NCI-H1436 treated with DMSO at 0.1 percent for 48 hours (cell line): ENCODE measurements around the gene TRPM5.

Experiments used
- DNase-seq: peaks from one replicate; lab custom pipeline; 2025; lab: John Stamatoyannopoulos, UW

Gene TRPM5

DNA sequence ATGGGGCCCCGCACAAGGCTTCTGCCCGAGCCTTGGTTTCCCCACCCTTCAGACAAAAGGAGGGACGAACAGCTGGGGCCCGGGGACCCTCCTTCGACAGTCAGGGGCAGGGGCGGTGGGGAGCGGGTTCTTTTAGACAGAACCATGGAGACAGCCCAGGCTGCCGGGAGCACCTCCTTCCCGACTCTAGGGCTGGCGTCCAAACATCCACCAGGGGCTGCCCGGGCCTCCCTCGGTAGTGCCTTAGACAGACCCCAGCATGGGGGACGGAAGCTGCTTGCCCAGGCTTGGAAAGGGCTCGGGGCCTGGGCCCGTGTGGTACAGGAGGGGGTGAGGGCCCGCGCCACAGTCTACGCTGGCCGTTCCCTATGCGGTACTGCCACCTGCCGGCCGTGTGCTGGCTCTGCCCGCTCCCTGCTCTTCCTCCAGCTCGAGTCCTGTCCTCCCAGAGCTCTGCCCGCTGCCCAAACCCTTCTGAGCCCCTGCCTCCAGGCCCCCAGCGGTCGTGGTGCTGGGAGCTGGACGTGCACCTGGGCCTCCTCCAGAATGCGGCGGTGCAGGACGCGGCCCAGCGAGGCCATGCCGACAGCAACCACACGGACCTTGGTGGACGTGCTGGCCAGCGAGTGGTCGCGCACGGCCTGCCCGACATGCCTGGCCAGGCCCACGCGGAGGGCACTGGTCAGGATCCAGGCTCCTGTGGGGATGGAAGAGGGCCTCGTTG, 23.6 kb downstream of the TRPM5 start:
- no peak for DNase-seq

DNA sequence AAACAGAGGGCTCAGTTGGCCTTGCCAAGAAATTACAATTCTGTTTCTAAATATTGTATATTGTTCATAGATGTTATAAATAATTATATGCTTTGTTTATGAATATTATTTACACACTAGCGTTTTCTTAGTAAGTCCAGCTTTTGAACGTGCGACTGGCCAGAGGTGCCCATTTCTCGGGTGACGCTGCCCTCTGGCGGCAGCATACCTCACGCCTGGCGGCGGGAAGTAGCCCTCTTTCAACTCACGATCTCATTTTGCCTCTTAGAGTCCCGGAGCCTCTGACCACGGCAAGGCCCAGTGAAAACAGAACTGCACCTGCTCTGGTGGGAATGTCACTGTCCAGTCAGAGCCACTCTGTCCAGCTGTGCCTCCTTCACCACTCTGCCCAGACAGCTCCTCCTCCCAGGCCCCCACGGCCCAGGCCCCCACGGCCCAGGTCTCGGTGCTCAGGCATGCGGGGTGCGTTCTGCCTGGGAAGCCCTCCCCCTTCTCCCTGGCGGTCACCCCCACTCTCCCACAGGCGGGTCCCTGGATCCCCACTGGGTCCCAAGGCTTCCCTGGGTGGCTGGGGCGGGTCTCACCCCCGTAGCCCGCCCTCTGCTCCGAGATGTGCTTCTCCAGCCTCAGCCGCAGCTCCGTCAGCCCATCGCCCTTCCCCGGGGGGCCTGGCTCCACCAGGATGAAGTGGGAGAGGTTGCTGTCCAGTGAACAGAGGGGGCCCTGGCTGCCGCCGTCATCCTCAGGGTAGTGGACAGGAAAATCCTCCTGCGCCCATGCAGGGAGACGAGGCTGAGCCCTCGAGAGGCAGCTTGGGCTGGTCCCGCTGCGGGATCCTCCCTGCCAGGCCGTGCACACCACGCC, 24.4 kb downstream of the TRPM5 start:
- DNase-seq = no peak

DNA sequence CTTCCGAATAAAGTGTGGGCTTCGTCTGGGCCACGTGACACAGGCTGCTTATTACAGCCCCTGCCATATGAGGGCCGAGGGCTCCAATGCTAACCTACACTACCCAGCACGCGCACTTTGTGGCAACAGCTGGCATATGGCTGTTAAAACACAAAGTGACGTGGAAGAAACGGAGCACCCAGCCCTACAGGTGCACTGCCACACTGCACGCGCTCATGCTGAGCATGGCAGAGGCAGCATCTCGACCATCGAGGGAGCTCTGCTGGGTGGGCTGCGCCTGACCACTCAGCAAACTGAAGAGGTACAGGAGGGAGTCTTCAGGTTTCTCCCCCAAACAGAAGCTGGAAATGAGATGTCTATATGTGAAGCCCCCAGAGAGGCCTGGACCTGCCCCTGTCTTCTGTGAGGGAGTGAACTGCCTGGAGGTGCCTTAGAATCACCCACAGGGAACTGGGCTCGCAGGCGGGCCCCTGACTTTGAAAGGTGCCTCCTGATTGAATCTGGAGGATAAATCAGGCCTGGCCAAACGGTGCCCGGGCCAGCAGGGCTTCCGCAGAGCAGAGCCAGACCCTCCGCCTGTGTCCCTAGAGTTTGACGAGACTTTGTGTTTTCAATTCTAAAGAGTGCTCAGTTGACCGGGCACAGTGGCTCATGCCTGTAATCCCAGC, 25.5 kb downstream of the TRPM5 start:
- no peak for DNase-seq

DNA sequence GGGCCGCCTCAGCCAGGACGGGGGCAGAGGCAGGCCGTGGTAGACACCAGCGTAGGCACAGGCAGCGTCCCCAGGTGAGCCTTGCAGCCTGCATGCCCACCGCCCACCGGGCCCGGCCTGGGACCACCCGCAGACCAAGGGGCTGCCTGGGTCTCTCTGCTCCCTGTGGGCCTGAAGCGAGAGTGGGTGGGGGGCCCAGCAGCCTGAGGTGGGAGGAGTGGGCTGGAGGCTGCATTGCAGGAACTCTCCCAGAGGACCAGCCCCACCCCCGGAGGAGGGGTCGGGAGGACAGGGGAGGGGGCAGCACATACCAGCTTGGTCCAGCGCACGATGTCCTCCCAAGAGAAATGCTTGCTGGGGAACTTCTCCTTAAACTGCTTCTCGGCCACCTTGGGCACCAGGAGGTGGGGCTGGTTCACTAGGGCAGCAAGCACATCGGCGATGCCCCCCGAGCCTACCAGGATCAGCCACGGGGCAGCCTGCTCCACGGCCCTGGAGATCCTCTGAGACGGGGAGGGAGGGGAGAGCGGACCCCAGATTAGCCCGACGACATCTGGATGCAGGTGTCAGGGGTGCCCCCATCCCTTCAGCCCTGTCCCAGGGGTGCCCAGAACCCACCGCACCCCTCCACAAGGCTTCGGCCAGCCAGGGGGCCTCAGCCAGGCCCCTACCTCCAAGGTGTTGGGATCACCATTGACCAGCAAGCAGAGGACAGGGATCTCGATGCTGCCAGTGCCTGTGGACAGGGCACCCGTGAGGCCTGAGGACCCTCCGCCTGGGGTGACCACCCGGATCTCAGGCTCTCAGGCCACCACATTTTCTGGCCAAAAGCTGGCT, 26.2 kb downstream of the TRPM5 start:
- DNase-seq = no peak

DNA sequence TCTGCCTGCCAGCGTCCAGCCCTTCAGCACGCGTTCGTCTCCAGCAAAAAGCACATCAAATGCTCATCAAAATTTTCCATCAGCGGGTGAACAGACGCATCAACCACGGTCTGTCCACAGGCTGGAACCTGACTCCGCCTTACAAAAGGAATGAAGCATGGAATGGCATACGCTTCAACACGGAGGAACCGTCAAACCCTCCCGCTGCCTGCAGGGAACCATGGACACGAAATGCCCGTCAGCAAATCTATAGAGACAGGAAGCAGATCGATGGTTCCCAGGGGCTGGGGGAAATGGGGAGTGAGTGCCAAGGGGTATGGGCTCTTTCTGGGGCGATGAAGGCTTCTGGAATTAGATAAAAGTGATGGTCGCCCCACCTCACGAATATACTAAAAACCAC, 27.5 kb downstream of the TRPM5 start:
- no peak for DNase-seq

DNA sequence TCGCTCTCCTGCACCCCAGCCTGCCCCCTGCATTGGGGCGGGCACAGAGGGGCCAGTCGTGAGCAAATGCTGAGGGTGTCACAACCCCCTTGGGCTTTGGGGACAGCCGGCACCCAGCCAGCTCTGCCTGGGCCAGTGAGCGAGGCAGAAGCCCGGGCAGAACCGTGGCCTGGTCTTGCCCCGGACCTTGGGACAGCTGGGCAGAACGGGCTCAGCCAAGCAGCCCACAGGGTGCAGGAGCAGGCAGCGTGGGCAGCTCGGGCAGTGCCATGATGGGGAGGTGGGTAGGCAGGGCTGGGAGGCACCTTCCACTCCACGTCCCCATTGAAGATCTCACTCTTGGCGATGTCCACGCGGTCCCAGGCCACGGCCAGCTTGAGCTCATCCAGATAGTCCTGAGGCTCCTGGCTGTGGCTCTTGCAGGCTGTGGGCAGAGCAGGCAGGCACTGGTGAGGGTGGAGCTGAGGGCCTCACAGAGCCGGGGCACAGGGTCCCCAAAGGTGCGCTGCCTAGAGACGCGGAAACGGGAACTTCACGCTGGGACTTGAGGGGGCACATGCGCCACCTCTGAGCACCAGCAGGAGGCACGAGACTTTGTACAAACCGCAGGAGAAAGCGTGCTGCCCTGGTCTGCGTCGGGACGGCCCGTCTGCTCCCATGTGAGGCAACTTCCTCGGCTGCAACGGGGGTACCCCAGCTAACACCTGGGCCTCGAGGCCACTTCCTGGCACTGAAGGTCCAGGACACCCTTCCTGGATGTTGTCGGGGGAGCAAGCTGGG, 28.5 kb downstream of the TRPM5 start:
- DNase-seq = no peak

DNA sequence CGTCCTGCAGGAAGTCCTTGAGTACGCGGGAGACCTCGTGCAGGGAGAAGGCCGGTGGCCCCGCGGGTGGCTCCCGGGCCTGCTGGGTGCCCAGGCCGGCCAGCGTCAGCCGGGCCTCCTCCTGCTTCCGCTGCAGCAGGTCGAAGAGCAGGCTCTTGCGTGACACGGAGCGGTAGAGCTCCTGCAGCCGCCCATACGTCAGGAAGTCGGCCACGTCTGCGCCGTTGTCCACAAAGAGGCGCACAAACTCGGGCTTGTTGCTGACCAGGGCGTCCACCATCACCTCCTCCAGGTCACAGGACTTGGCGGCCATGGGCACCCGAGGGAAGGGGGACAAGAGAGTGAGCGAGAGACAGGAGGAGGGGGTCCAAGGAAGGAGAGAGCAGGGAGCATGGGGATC, 29.1 kb downstream of the TRPM5 start:
- DNase-seq = no peak

DNA sequence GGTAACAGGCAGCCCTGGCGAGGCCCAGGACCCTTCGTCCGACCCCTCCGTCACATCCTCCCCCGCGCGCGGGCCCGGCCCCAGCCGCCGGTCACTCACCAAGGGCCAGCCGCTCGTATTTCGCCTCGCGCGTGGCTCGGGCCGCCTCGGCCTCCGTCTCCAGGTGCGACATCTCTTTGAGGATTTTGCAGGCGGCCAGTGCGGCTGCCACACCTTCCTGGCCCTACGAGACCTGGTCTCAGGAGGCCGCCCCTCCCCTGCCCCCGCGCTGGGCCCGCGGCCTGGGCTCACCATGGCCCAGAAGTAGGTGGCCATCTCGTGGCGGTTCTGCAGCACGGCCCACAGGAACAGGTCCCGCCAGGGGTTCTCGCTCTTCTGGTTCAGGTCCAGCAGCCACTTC, 29.7 kb downstream of the TRPM5 start:
- DNase-seq = no peak

DNA sequence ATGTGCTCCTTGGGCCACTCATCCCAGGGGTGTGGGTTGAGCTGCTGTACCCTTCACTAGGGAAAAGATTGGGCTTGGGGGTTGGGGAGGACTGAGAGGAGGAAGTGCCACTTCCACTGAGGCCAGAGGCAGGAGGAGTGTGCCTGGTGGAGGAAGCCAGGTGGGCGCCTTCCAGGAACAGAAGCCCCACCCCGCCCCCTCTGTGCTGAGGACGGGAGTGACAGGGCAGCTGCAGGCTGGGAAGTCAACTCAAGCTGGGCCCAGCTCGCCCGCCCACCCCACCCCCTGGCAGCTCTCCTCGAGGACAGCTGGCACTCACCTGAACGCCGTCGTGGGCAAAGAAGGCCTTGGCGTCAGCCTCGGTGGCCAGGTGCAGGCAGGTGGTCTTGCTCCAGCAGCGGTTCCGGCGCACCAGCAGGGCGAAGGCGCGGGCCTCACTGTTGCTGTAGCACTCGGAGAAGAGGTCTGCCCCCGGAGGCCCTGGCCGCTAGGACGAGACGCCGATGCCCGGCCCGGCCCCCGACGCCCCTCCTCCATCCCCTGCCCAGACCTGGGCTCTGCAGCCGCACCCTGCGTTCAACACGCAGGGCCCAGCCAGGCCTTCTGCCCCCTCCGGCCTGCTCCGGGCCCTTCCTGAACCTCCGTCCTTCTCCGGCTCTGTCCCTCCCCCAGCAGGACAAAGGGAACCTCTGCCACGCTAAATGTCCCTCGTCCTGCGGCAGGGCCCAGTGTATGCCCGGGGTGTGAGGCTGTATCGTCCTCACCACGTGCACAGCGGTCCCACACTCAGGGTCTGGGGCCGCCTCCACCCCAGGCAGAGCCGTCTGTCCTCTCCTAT, 30.4 kb downstream of the TRPM5 start:
- no peak for DNase-seq

DNA sequence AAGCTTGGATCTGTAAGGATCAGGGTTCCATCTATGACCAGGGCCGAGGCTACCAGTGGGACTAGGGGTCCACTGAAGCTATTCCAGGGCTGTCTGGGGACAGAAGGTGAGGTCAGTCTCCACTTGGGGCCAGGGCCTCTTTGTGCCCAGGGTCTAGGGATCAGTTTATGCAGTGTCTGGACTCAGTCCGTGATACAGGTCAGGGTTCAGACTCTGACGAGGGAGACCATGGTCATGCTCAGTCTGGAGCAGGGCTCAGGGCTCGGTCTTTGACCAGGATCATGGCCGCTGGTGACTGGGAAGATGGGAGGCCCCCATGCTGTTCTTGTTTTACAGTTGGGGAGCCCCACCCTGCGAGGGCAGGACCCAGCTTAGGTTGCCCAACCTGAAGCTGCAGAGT, 32.0 kb downstream of the TRPM5 start:
- no peak for DNase-seq

DNA sequence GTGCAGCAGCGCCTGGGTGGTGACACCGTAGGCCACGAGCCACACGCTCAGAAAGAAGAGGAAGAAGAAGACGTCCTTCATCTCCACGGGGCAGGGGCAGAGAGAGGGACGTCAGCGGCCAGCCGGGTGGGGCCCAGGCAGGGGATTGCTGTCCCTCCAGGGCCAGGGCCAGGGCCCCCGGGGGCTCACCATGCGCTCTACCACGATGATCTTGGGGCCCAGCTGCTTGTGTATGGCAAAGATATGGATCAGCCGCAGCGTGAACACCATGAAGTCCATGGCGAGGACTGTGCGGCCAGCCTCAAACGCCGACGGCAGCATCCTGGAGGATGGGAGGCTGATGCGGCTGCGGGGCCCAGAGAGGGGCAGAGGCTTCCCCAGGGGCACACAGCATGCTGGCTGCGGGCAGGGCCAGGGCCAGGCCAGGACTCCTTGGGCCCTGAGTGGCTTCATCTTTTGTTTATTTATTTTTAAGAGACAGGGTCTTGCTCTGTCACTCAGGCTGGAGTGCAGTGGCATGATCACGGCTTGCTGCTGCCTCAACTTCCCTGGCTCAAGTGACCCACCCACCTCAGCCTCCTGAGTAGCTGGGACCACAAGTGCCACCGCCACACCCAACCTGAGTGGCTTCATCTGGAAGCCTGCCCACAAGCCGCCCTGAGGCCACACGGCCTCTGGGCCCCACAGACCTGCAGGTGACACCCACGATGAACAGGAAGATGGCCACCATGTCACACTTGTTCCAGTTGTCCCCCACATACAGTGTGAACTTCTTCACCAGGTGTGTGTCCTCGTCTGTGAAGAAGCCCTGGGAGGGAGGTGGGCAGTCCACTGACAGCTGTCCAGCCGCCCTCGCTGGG, 32.6 kb downstream of the TRPM5 start:
- DNase-seq = no peak

DNA sequence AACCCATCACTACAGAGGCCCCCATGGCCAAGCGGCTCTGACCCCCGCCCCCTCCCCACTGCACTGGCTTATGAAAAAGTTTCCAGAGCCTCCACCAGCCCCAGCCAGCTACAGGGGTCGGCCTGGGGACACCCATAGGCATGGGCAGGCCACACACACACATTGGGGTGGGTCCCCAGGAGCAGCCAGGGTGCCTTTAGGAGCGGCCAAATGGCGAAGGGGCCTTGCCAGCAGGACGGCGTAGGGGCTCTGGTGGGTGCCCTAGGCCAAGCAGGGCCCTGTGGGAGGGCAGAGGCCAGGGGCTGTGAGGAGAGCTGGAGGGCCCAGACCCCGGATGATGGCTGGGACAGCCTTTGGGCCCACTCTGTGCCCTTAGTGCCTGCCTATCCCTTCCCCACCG, 33.7 kb downstream of the TRPM5 start:
- DNase-seq = no peak

DNA sequence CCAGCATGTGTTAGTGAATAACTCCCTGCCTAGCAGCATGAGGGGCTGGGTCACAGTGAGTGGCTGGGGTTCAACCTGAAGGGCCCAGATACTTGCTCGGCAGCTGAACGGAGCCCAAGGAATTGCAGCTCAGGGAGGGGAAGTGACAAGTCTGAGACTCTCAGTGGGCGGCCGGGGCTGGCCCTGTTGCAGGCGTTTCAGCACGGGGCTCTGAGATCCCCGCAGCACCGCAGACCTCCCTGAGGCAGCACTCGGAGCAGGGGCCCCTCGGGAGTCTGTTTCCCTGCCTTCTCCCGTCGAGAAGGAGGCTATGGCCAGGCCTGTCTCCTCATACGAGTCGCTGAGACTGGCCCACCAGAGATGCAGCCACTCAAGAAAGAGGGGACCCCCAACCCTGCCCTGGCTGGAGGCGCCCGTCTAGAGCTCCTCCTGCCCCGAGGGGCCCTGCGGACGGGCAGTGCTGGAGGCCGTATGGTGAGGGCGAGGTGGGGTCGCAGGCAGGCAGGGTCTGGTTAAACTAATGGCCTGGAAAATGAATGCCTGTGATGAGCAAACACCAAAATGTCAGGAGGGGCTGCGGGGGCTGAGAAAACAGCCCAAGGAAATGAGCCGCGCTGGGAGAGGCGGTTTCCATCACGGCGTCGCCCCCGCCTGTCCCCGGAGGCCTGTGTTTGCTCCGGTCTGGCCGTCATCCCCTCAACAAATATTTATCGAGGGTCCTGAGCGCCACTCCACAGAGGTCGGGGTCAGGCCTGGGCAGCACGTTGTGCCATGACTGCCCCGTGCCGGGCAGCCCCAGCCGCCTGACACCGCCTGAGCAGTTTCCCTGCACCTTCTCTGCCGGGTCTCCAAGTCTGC, 34.5 kb downstream of the TRPM5 start:
- no peak for DNase-seq

DNA sequence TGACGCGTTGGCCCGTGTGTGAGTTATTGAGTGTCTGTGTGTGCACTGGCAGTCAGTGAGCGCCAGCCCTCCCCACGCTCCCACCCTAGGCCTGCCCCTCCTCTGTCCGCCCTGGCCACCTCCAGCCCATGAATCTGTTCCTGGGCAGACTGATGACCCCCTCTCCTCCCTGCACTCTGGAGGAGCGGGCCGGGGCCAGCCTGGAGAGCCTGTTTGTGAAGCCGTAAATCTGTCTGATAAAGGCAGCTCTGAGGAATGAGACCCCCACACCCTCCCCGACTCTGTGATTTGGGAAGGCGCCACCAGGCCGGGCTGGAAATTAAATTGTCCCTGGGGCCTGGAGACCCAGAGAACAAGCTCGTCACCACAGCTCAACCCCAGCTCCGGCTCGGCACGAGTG, 35.2 kb downstream of the TRPM5 start:
- DNase-seq = no peak

DNA sequence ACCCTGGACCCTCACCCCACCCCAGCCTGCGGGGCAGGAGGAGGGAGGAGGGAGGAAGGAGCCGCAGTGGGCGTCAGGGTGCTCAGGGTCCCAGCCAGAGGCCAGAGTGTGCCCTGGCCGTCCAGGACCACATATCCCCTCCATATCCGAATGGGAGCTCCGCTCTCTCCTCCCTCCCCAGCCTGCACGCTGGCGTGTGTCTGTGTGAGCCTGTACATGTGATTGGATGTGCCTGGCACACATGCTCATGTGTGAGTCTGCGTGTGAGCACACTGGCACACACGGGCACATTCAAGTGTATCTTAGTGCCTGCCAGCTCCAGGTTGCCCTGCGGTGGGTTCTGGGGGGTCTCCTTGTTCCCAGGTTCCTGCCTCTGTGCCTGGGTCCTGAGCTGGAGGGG, 35.6 kb downstream of the TRPM5 start:
- no peak for DNase-seq

DNA sequence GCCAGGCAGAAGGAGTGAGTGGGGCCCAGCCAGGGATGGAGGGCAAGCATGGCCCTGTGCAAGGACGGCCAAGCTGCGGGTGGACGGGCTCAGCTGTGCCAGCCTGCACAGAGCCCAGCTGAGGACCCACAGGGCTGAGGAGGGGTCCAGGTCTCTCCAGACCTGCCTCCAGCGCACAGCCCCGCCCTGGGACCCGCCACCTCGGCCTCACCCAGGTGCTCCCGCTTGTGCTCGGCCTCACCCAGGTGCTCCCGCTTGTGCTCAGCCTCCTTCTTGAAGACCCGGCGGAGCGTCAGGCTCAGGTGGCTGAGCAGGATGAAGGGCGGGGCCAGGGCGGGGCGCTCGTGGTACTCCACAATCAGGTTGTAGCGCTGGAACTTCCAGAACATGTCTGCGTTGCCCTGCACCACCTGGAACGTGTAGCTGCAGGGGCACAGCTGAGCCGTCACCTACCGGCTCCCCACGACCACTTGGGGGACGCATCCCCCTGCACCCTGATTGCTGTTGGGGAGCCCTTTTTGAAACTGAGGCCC, 37.4 kb downstream of the TRPM5 start:
- DNase-seq = no peak

DNA sequence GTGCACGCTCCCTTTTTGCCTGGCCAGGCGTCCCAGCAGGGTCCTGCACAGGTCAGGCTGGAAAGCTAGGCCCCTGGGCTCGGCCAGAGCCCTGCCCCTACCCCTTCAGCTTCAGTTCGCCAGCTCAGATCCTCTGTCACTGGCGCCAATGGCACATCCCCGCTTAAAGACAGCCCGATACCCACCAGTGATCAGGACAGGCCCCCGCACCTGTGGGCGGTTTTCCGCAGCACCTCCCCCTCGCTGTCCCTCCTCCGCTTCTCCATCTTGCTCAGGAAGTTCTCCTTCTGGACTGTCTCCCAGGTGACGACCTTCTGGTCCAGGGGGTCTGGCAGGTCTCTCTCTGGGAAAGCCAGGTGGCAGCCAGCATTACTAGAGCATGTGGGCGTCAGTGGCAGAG, 37.9 kb downstream of the TRPM5 start:
- no peak for DNase-seq

DNA sequence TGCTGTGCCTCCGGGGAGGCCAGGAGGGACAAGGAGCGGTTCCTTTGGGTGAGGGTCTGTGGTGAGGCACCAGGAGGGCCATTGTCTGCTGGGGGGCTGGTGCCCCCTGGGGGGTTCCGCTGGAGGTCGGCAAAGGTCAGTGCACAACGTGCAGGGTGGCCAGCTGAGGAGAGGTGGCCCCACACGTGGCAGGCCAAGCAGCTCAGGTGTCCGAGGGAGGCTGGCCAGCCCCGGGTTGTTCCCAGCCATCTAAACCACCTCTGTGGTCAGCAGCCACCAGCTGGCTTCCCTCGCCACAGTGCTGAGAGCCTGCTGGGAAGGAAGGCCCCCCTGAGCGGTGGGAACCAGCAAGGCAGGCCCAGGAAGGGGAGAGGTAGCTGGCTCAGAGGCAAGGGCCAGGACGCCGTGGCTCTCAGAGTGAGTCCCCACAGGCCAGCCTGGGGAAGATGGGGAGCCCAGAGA, 39.5 kb downstream of the TRPM5 start:
- no peak for DNase-seq
